AG09319 (cell line): ENCODE results near the gene IGSF9B.

Experiments used
- DNase-seq: peaks from one replicate; pipeline ENCODE4 v3.0.0-alpha.2; 2010; ENCODE audit warnings: low read depth; ENCODE audit errors: extremely low read depth
- TF ChIP-seq, protein P1 (sequence below): IDR thresholded peaks from 2 replicates; pipeline ENCODE4 v1.5.1; 2011; ENCODE audit warnings: low read depth, mild to moderate bottlenecking, inconsistent platforms, low read length, moderate library complexity

The IGSF9B gene

GRCh38 chr11:133974836-133975487 is 18.2 kb upstream of the IGSF9B start:
- DNase-seq: no peak
- TF ChIP-seq, protein P1, sequence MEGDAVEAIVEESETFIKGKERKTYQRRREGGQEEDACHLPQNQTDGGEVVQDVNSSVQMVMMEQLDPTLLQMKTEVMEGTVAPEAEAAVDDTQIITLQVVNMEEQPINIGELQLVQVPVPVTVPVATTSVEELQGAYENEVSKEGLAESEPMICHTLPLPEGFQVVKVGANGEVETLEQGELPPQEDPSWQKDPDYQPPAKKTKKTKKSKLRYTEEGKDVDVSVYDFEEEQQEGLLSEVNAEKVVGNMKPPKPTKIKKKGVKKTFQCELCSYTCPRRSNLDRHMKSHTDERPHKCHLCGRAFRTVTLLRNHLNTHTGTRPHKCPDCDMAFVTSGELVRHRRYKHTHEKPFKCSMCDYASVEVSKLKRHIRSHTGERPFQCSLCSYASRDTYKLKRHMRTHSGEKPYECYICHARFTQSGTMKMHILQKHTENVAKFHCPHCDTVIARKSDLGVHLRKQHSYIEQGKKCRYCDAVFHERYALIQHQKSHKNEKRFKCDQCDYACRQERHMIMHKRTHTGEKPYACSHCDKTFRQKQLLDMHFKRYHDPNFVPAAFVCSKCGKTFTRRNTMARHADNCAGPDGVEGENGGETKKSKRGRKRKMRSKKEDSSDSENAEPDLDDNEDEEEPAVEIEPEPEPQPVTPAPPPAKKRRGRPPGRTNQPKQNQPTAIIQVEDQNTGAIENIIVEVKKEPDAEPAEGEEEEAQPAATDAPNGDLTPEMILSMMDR: no peak

DNA sequence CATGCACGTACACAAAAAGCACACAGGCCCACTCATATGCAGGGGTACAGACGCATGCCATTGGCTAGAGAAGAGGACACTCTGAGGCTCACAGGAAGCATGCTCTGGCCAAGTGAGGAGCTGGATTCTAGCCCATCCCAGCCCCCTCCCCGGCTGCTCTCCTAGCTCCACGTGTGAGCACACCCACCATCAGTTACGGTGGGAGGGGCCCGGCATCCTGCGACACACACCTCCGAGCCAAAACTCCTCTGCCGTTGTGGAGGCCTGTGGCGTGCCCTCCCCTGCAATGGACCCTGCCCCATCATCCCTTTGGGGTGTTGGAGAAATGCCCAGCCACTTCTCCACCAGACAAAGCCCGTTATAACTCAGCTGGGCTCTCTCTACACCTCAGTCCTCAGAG is 15.1 kb upstream of the IGSF9B start:
- no peak for DNase-seq
- TF ChIP-seq, protein P1: no peak

DNA sequence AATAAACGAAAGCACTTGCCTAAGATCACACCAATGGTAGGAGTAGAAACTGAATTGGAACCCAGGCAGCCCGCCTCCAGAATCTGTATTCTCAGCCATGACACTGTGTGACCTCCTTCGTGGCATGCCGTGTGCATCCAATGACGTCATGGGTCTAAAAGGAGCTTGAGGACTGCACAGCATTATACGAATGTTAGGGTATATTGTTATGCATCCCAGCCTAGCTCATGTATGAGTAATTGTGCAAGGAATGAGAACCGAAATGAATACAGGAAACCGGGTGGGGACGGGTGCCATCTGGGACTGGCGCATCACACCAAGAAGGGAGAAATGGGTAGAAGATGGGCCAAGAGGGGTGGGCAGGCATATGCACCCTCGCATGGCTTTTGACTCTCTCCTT is 12.3 kb upstream of the IGSF9B start:
- TF ChIP-seq, protein P1: no peak
- DNase-seq: no peak

DNA sequence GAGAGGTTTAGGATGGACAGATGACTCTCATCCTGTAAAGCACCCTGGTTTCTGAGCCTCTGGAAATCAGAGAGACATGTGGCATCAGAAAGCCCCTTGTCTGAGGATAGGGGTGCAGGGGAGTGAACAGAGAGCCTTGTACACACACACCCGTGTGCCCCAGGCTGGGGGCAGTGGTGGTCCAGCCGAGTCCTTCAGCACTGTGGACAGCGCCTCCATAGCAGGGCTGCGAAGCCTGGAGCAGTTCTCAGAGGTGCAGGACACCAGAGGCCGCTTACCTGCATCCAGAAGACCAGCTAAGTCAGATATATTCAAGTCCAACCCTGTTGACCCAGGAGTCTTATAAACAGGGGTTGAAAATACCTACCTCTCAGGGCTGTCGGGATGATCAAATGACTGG is 11.5 kb upstream of the IGSF9B start:
- DNase-seq: no peak
- TF ChIP-seq, protein P1: no peak

DNA sequence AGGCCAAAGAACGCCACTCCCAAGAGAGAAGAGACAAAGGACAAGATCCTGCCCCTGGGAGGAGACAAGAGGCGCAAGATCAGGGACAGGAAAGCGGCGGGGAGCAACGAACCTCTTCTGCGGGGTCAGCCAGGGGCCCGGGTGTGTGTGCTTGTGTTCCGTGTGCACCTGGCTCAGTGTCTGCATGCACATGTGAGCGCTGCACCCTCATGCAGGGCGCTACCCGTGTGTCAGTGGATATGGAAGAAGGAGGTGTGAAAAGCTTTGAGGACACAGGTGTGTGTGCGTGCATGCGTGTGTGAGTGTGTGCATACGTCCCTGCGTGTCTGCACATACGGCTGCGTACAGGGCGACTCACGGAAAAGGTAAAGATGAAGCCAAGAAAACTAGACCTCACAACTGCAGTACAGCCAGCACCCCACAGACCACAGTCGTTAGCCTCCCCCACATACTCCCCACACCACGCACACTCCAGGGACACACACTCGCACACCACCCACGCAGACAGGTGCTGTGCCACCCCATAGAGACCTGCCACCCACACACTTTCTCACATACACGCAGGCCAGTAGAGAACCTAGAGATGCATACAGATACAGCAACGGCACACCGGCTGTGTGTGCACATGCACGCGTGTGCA is 11.0 kb upstream of the IGSF9B start:
- TF ChIP-seq, protein P1: no peak

DNA sequence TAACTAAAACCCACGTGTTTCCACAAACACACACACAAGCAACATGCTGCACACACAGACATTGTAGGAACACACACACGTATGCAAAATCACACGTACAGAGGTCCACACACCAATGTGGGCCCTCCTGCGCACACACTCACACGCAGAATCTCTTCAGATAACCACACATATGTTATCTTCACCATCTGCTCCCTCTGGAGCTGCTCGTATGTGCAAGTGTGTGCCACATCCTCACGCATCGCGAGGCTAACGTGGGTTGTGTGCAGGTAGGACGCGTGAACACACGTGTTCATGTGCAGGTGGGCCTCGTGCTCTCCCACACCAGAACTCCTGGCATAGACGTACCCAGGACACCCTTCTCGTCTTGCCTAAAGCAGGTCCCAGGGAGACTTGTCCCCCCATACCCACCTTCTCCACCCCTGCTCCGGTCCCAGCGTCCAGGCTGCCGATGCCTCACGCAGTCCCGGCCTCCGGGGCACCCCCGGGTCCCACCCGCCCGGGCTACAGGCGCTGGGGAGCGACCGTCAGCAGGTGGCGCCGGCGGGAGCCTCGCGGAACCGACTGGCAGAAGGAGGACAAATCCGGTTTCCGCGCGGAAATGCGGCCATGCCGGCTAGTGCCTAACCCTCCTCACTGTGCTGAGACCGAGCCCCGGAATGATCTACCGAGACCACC is 10.3 kb upstream of the IGSF9B start:
- no peak for DNase-seq
- TF ChIP-seq, protein P1: peak; percentile 13

More for the DNA sequence above, 11.0 kb upstream of the IGSF9B start:
- DNase-seq: no peak

DNA sequence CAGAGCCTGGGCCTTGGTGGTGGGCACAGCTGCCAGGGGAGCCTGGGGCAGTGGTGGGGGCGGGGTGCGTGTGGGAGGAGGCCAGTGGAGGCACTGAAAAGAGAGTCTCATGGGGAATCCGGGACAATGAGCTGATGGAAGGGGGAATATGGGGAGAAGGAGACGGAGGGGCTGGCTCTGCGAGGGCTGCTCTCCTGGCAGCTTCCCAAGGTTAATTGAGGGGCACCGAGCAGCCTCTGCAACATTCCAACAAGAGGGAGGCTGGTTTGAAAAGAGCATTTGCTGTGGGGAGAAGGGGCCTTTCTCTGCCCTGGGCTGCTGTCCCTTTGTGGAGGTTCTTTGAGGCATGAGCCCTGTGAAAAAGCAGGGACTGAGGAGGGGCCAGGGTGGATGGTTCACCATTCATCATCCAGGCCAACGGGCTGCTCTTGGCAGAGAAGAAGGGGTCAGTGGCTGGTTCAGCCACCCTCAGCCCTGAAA is 9.4 kb upstream of the IGSF9B start:
- no peak for DNase-seq
- TF ChIP-seq, protein P1: no peak
